ENCODE results near the gene SUPT4H1. TPM values are rescaled to one million over a fixed set of nuclear protein-coding genes. Genes with fewer than 3 reads are reported as not detected.

The SUPT4H1 gene
- total RNA-seq, 1 donor from 2014 or later, result 150 TPM

- DNase-seq (ENCODE audit: low spot score), result no peak
- Mint-ChIP-seq H3K4me1 (ENCODE audit: unreplicated experiment) (no peaks in the 10 kb centered on the region), H3K9me3 (ENCODE audit: unreplicated experiment) (no peaks in the 10 kb centered on the region), H3K4me3 (ENCODE audit: unreplicated experiment) (no peak overlapping the region), H3K36me3 (ENCODE audit: low read depth, unreplicated experiment) (peaks cover 4% of the 10 kb centered on the region), H3K27me3 (ENCODE audit: unreplicated experiment) (peaks cover 15% of the 10 kb centered on the region), H3K27ac (ENCODE audit: unreplicated experiment) (no peak overlapping the region)
- TF ChIP-seq CTCF (IDR thresholded peaks at IDR 0.05; ENCODE audit: unreplicated experiment), result no peak
Measured at GRCh38 chr17:58305626-58306025, 46.4 kb downstream of the SUPT4H1 start.

GRCh38 chr17:58304750-58305486 lies 47.1 kb downstream of the SUPT4H1 start:
- no peaks in the 10 kb centered on the region for H3K4me1 Mint-ChIP-seq (ENCODE audit: unreplicated experiment)
- DNase-seq (ENCODE audit: low spot score), result no peak

DNA sequence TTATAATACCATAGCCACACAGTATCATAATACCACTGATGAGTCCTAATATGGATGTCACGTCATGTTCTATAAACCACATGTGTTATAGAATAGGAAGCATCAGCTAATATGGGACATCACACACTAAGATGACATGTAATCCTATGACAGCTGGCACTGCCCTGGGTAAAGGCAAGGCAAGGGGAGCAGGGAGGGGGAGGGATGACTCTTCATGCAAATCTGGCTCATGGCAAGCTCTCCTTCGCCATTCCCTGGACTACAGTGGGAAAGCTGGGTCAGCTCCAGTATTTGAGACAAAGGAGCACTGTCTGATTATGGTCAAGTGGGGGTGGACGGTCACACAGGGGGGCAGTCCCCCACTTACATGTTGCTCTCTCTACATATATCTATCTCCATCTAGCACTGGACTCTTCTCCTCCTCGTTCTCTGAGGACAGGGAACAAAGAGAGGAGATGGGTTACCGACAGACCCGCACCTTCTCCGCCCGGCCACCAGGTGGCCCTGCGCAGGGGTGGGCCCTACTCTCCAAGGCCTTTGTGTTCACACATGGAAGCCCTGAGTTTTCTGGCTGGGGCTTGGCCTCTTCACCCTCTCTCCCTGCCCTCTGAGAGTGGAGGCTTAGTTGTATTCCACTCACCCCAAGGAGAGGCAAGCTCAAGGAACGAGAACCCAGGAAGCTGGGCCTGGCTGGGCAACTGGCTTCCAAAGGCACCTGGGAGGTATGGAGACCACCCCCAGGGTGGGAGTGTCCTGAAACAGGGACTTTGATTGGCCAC lies 47.8 kb downstream of the SUPT4H1 start:
- Mint-ChIP-seq H3K27ac (ENCODE audit: unreplicated experiment) (peak overlapping the region; percentile 30), H3K9me3 (ENCODE audit: unreplicated experiment) (no peaks in the 10 kb centered on the region), H3K4me3 (ENCODE audit: unreplicated experiment) (no peak overlapping the region), H3K4me1 (ENCODE audit: unreplicated experiment) (no peaks in the 10 kb centered on the region), H3K36me3 (ENCODE audit: low read depth, unreplicated experiment) (peaks cover 4% of the 10 kb centered on the region), H3K27me3 (ENCODE audit: unreplicated experiment) (peaks cover 13% of the 10 kb centered on the region)
- peak; percentile 69 for DNase-seq (ENCODE audit: low spot score)
- TF ChIP-seq CTCF (IDR thresholded peaks at IDR 0.05; ENCODE audit: unreplicated experiment), result peak; percentile 94

More at GRCh38 chr17:58304750-58305486, 47.1 kb downstream of the SUPT4H1 start:
- Mint-ChIP-seq H3K9me3 (ENCODE audit: unreplicated experiment) (no peaks in the 10 kb centered on the region), H3K27me3 (ENCODE audit: unreplicated experiment) (peaks cover 15% of the 10 kb centered on the region), H3K36me3 (ENCODE audit: low read depth, unreplicated experiment) (peaks cover 4% of the 10 kb centered on the region), H3K4me3 (ENCODE audit: unreplicated experiment) (no peak overlapping the region), H3K27ac (ENCODE audit: unreplicated experiment) (no peak overlapping the region)
- no peak for TF ChIP-seq CTCF (IDR thresholded peaks at IDR 0.05; ENCODE audit: unreplicated experiment)

DNA sequence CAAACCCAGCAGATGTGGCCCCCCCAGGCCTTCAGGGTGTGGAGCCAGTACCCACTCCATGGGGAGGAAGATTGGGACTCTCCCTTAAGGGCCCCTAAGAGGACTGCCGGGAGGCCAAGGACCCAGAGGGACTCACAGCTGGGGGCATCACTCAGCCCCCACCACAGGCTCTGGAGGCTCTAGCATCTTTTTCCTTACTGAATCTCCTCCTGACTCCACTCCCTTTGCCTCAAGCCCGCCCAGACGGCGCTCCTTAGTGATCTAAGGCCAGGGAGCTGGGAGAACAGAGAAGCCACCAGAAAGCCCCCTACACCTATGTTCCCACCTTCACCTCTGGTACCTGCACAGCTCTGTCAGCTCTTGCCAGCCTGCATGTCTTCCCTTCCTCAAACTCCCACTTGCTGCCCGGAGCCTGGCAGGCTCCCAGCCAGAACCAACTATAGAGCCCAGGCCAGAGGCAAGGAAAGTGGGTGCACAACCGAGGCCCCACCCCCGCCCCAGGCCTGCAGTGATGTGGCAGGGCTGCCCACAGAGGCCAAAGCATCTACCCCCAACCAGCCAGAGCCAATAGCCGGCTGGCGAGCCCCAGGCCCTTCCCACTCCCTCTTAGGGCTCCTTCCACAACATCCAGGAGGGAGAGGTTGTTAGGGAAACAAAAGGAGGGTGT lies 48.9 kb downstream of the SUPT4H1 start:
- peaks cover 4% of the 10 kb centered on the region for H3K36me3 Mint-ChIP-seq (ENCODE audit: low read depth, unreplicated experiment)
- peaks cover 12% of the 10 kb centered on the region for H3K27me3 Mint-ChIP-seq (ENCODE audit: unreplicated experiment)
- no peak for TF ChIP-seq CTCF (IDR thresholded peaks at IDR 0.05; ENCODE audit: unreplicated experiment)

More for the DNA sequence above, 48.9 kb downstream of the SUPT4H1 start:
- H3K4me3 Mint-ChIP-seq (ENCODE audit: unreplicated experiment), result no peak overlapping the region
- no peak overlapping the region for H3K27ac Mint-ChIP-seq (ENCODE audit: unreplicated experiment)
- no peaks in the 10 kb centered on the region for H3K9me3 Mint-ChIP-seq (ENCODE audit: unreplicated experiment)
- H3K4me1 Mint-ChIP-seq (ENCODE audit: unreplicated experiment), result no peaks in the 10 kb centered on the region
- no peak for DNase-seq (ENCODE audit: low spot score)
